HepG2 (cell line): Measurements from ENCODE around the gene PCDH12. TPM values are rescaled to one million over a fixed set of nuclear protein-coding genes. Genes with fewer than 3 reads are reported as not detected.

Source experiments
- CSRNP2 ChIP-seq: sonication (generic); formaldehyde crosslinking; conservative IDR thresholded peaks from 2 replicates; pipeline ENCODE4 v1.8.0; 2022; ENCODE audit warnings: low read depth, missing genetic modification reagents
- HMGA1 ChIP-seq: sonication (generic); formaldehyde crosslinking; conservative IDR thresholded peaks from 2 replicates; pipeline ENCODE4 v1.4.0; 2020; ENCODE audit warnings: missing genetic modification reagents
- MATR3 ChIP-seq: sonication (generic); formaldehyde crosslinking; IDR thresholded peaks from 2 replicates; pipeline ENCODE4 v1.4.0; 2020; ENCODE audit warnings: missing genetic modification reagents
- MAX ChIP-seq: IDR thresholded peaks from 2 replicates; pipeline ENCODE4 v1.6.1; 2012; ENCODE audit warnings: inconsistent platforms
- RFX3 ChIP-seq: IDR thresholded peaks from 2 replicates; pipeline ENCODE4 v1.6.1; 2016; ENCODE audit warnings: missing biosample characterization, missing genetic modification reagents
- TCF12 ChIP-seq, 2 experiments: fragments of 450-650 bp in 1 of 2; sonication (generic) in 1 of 2; formaldehyde crosslinking in 1 of 2; IDR thresholded peaks; 2 replicates each; pipeline versions ENCODE4 v1.6.1 to v1.8.0; 2017 to 2022; ENCODE audit warnings: antibody characterized with exemption in 1 of 2, mild to moderate bottlenecking in 1 of 2, missing genetic modification reagents in 1 of 2, moderate library complexity in 1 of 2
- ZFP82 ChIP-seq: sonication (generic); formaldehyde crosslinking; IDR thresholded peaks from 2 replicates; pipeline ENCODE4 v1.5.1; 2020; ENCODE audit warnings: mild to moderate bottlenecking, missing genetic modification reagents, borderline replicate concordance
- ZNF432 ChIP-seq: sonication (generic); formaldehyde crosslinking; IDR thresholded peaks from 2 replicates; pipeline ENCODE4 v1.5.0; 2020; ENCODE audit warnings: missing genetic modification reagents, mild to moderate bottlenecking, borderline replicate concordance
- ZNF558 ChIP-seq: sonication (generic); formaldehyde crosslinking; IDR thresholded peaks from 2 replicates; pipeline ENCODE4 v1.9.0; 2022; ENCODE audit warnings: mild to moderate bottlenecking, missing genetic modification reagents, borderline replicate concordance
- ZNF609 ChIP-seq: sonication (generic); formaldehyde crosslinking; IDR thresholded peaks from 2 replicates; pipeline ENCODE4 v1.4.0; 2020; ENCODE audit warnings: mild to moderate bottlenecking, missing genetic modification reagents, borderline replicate concordance
- polyA plus RNA-seq, 8 experiments: library from polyadenylated mRNA; depleted of rRNA in 3 of 8; stranded (reverse) in 7 of 8; unstranded in 1 of 8; fragments of >200 nt; fragmentation: Illumina TruSeq in 4 of 8; extraction: Trizol in 4 of 8; gene quantifications; 2 replicates each; pipeline versions ENCODE4 v1.2.1 to v1.2.3, GENCODE V29; 2011 to 2016; ENCODE audit warnings: low read depth in 4 of 8, missing spikeins in 1 of 8, mixed read lengths in 1 of 8; ENCODE audit not compliant: insufficient read depth in 1 of 8
- total RNA-seq, 5 experiments: library from RNA; depleted of rRNA; stranded (reverse); fragments of >200 nt; fragmentation: Illumina TruSeq; extraction: Trizol; gene quantifications; 2 replicates each; pipeline ENCODE4 v1.2.3, GENCODE V29; 2016; ENCODE audit warnings: low read depth in 1 of 5
- TF ChIP-seq, protein P1 (sequence below): sonication (generic); formaldehyde crosslinking; IDR thresholded peaks from 2 replicates; pipeline ENCODE4 v1.5.0; 2020; ENCODE audit warnings: mild to moderate bottlenecking, missing genetic modification reagents, borderline replicate concordance
- TF ChIP-seq, protein P2 (sequence below): sonication (generic); formaldehyde crosslinking; IDR thresholded peaks from 2 replicates; pipeline ENCODE4 v1.4.0; 2020; ENCODE audit warnings: low read depth, mild to moderate bottlenecking, missing genetic modification reagents

PCDH12 gene
- total and polyA plus RNA-seq, 2 of the 13 experiments (the other 11 are each of a cell fraction or from before 2014, with no cell fraction given) = not detected

GRCh38 chr5:141914199-141914743, 43.7 kb downstream of the PCDH12 start (continued):
- TF ChIP-seq ZNF609 (CRISPR knock-in tag) = no peak; the same call in 1 of the 2 replicates
- no peak for TF ChIP-seq HMGA1 (CRISPR knock-in tag)
- TF ChIP-seq RFX3 (CRISPR knock-in tag) = no peak
- no peak for TF ChIP-seq ZFP82 (CRISPR knock-in tag)
- no peak for TF ChIP-seq ZNF432 (CRISPR knock-in tag)
- TF ChIP-seq, protein P1, sequence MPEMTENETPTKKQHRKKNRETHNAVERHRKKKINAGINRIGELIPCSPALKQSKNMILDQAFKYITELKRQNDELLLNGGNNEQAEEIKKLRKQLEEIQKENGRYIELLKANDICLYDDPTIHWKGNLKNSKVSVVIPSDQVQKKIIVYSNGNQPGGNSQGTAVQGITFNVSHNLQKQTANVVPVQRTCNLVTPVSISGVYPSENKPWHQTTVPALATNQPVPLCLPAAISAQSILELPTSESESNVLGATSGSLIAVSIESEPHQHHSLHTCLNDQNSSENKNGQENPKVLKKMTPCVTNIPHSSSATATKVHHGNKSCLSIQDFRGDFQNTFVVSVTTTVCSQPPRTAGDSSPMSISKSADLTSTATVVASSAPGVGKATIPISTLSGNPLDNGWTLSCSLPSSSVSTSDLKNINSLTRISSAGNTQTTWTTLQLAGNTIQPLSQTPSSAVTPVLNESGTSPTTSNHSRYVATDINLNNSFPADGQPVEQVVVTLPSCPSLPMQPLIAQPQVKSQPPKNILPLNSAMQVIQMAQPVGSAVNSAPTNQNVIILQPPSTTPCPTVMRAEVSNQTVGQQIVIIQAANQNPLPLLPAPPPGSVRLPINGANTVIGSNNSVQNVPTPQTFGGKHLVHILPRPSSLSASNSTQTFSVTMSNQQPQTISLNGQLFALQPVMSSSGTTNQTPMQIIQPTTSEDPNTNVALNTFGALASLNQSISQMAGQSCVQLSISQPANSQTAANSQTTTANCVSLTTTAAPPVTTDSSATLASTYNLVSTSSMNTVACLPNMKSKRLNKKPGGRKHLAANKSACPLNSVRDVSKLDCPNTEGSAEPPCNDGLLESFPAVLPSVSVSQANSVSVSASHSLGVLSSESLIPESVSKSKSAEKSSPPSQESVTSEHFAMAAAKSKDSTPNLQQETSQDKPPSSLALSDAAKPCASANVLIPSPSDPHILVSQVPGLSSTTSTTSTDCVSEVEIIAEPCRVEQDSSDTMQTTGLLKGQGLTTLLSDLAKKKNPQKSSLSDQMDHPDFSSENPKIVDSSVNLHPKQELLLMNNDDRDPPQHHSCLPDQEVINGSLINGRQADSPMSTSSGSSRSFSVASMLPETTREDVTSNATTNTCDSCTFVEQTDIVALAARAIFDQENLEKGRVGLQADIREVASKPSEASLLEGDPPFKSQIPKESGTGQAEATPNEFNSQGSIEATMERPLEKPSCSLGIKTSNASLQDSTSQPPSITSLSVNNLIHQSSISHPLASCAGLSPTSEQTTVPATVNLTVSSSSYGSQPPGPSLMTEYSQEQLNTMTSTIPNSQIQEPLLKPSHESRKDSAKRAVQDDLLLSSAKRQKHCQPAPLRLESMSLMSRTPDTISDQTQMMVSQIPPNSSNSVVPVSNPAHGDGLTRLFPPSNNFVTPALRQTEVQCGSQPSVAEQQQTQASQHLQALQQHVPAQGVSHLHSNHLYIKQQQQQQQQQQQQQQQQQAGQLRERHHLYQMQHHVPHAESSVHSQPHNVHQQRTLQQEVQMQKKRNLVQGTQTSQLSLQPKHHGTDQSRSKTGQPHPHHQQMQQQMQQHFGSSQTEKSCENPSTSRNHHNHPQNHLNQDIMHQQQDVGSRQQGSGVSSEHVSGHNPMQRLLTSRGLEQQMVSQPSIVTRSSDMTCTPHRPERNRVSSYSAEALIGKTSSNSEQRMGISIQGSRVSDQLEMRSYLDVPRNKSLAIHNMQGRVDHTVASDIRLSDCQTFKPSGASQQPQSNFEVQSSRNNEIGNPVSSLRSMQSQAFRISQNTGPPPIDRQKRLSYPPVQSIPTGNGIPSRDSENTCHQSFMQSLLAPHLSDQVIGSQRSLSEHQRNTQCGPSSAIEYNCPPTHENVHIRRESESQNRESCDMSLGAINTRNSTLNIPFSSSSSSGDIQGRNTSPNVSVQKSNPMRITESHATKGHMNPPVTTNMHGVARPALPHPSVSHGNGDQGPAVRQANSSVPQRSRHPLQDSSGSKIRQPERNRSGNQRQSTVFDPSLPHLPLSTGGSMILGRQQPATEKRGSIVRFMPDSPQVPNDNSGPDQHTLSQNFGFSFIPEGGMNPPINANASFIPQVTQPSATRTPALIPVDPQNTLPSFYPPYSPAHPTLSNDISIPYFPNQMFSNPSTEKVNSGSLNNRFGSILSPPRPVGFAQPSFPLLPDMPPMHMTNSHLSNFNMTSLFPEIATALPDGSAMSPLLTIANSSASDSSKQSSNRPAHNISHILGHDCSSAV (CRISPR knock-in tag) = no peak
- no peak for TF ChIP-seq CSRNP2
- TF ChIP-seq, protein P2, sequence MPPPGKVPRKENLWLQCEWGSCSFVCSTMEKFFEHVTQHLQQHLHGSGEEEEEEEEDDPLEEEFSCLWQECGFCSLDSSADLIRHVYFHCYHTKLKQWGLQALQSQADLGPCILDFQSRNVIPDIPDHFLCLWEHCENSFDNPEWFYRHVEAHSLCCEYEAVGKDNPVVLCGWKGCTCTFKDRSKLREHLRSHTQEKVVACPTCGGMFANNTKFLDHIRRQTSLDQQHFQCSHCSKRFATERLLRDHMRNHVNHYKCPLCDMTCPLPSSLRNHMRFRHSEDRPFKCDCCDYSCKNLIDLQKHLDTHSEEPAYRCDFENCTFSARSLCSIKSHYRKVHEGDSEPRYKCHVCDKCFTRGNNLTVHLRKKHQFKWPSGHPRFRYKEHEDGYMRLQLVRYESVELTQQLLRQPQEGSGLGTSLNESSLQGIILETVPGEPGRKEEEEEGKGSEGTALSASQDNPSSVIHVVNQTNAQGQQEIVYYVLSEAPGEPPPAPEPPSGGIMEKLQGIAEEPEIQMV = no peak
- TF ChIP-seq ZNF558 (CRISPR knock-in tag) = no peak
- no peak for TF ChIP-seq TCF12 (IDR thresholded peaks at IDR 0.05)
- no peak for TF ChIP-seq TCF12 (CRISPR knock-in tag; IDR thresholded peaks at IDR 0.05)
- TF ChIP-seq MATR3 = no peak
- TF ChIP-seq MAX = peak; percentile 78
